ENCODE measurements around the gene MYO1B. TPM values are rescaled to one million over a fixed set of nuclear protein-coding genes. Genes with fewer than 3 reads are reported as not detected.

Gene MYO1B
- polyA plus RNA-seq, 1 donor (not counting 4 experiments of a cell fraction or from before 2014, with no cell fraction given) = 277 TPM

DNA sequence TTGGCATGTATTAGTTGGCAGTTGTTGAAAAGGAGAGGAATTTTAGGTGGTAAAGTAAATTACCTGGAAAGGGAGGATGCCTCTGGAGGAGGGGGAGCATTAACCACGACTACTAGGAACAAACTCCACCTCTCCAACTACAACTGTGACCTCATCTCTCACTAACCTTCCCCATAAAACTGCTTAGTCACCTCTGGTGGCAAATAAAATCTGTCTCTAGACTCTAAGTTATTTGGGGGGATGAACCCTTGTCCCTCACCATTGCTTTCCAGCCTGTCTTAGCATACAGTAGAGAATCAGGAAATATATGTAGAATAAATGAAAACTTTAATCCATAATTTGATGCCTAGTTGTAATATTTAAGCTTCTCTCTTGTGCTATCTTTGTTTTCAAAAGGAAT, 27.6 kb upstream of the MYO1B start:
- Histone ChIP-seq H3K36me3 (ENCODE audit: control insufficient read depth in 2 of 2, extremely low read depth in 1 of 2, insufficient read depth in 2 of 2, low read length in 2 of 2) (no peaks in the 10 kb centered on the region), H3K4me1 (ENCODE audit: control insufficient read depth, extremely low read depth, insufficient read depth, low read length) (peaks cover 44% of the 10 kb centered on the region), H4K20me1 (ENCODE audit: control insufficient read depth, extremely low read depth, insufficient read depth, low read length) (no peaks in the 10 kb centered on the region), H3K27me3 (ENCODE audit: control insufficient read depth, extremely low read depth, insufficient read depth, low read length) (no peaks in the 10 kb centered on the region), H3K79me2 (ENCODE audit: control insufficient read depth, insufficient read depth, low read length) (no peaks in the 10 kb centered on the region), H3K27ac (ENCODE audit: control insufficient read depth, insufficient read depth, low read length) (peak overlapping the region; percentile 75), H3K9me3 (ENCODE audit: control insufficient read depth, low read depth, low read length) (no peaks in the 10 kb centered on the region), H3K9ac (ENCODE audit: control insufficient read depth, extremely low read depth, insufficient read depth, low read length) (peak overlapping the region; percentile 43), H3K9me1 (ENCODE audit: control insufficient read depth, extremely low read depth, insufficient read depth, low read length) (no peaks in the 10 kb centered on the region), H3K4me2 (ENCODE audit: control insufficient read depth, extremely low read depth, insufficient read depth, low read depth, low read length) (peak overlapping the region; percentile 9), H2AFZ (ENCODE audit: control insufficient read depth, low read length) (no peak overlapping the region), H3K4me3 (ENCODE audit: control insufficient read depth in 2 of 3, extremely low read depth in 1 of 3, insufficient read depth in 2 of 3, low read depth in 1 of 3, low read length in 3 of 3) (no peak overlapping the region)
- dilution Hi-C loops (cut with MboI; ENCODE audit: extremely low pct_ligation_motif_present, low sequenced_read_pairs) = no loop called here
- FAIRE-seq (peak; percentile 74), DNase-seq (ENCODE audit: low read depth, low spot score) (no peak)
- TF ChIP-seq EZH2 (IDR thresholded peaks at IDR 0.05; ENCODE audit: low read length) = no peak
- TF ChIP-seq, protein P1, sequence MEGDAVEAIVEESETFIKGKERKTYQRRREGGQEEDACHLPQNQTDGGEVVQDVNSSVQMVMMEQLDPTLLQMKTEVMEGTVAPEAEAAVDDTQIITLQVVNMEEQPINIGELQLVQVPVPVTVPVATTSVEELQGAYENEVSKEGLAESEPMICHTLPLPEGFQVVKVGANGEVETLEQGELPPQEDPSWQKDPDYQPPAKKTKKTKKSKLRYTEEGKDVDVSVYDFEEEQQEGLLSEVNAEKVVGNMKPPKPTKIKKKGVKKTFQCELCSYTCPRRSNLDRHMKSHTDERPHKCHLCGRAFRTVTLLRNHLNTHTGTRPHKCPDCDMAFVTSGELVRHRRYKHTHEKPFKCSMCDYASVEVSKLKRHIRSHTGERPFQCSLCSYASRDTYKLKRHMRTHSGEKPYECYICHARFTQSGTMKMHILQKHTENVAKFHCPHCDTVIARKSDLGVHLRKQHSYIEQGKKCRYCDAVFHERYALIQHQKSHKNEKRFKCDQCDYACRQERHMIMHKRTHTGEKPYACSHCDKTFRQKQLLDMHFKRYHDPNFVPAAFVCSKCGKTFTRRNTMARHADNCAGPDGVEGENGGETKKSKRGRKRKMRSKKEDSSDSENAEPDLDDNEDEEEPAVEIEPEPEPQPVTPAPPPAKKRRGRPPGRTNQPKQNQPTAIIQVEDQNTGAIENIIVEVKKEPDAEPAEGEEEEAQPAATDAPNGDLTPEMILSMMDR (optimal IDR thresholded peaks at IDR 0.05 in 1 of 3, IDR thresholded peaks at IDR 0.05 in 1 of 3, conservative IDR thresholded peaks at IDR 0.05 in 1 of 3; ENCODE audit: extremely low read depth in 1 of 3, insufficient read depth in 2 of 3, low read length in 3 of 3) = no peak

DNA sequence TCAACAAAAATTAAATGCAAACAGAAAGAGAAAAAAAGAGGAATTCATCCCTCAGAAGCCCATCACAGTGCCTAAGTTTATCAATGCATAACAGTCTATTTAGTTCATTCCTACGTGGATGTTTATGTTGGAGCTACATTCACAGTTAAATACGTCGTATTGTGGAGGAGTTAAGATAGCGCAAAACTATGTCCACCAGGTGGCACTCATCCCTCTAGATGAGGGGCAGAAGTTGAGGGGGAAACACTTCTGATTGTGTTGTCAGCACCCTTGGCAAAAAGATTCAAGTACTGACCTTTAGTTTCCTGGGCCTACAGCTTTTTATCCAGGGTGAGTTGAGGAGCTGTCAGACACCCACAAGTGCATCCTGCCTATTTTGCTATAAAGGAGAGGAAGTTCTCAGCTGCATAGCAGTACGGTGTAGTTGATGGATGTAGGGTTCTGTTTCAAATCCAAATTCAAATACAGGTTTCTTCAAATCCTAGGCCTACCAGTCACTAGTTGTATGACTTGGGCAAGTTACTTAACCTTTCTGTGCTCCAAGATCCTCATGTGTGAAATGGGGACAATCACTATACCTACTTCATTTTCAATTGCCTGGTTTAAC, 26.8 kb upstream of the MYO1B start:
- no peaks in the 10 kb centered on the region for H4K20me1 ChIP-seq (ENCODE audit: control insufficient read depth, extremely low read depth, insufficient read depth, low read length)
- dilution Hi-C loops (cut with MboI; ENCODE audit: extremely low pct_ligation_motif_present, low sequenced_read_pairs) = no loop called here
- DNase-seq (ENCODE audit: low read depth, low spot score) (no peak), FAIRE-seq (peak; percentile 82)
- H3K79me2 ChIP-seq (ENCODE audit: control insufficient read depth, insufficient read depth, low read length) = no peaks in the 10 kb centered on the region
- H3K4me2 ChIP-seq (ENCODE audit: control insufficient read depth, extremely low read depth, insufficient read depth, low read depth, low read length) = no peak overlapping the region
- H3K36me3 ChIP-seq (ENCODE audit: control insufficient read depth in 2 of 2, extremely low read depth in 1 of 2, insufficient read depth in 2 of 2, low read length in 2 of 2) = no peaks in the 10 kb centered on the region
- H3K4me3 ChIP-seq (ENCODE audit: control insufficient read depth in 2 of 3, extremely low read depth in 1 of 3, insufficient read depth in 2 of 3, low read depth in 1 of 3, low read length in 3 of 3) = no peak overlapping the region
- no peak for TF ChIP-seq EZH2 (IDR thresholded peaks at IDR 0.05; ENCODE audit: low read length)
- TF ChIP-seq, protein P1 (optimal IDR thresholded peaks at IDR 0.05 in 1 of 3, IDR thresholded peaks at IDR 0.05 in 1 of 3, conservative IDR thresholded peaks at IDR 0.05 in 1 of 3; ENCODE audit: extremely low read depth in 1 of 3, insufficient read depth in 2 of 3, low read length in 3 of 3) = peak; percentile 45 to 82 (median 67)
- H3K9ac ChIP-seq (ENCODE audit: control insufficient read depth, extremely low read depth, insufficient read depth, low read length) = peak overlapping the region; percentile 18
- H2AFZ ChIP-seq (ENCODE audit: control insufficient read depth, low read length) = no peak overlapping the region
- no peaks in the 10 kb centered on the region for H3K9me3 ChIP-seq (ENCODE audit: control insufficient read depth, low read depth, low read length)
- peak overlapping the region; percentile 75 for H3K27ac ChIP-seq (ENCODE audit: control insufficient read depth, insufficient read depth, low read length)
- H3K27me3 ChIP-seq (ENCODE audit: control insufficient read depth, extremely low read depth, insufficient read depth, low read length) = no peaks in the 10 kb centered on the region
- H3K4me1 ChIP-seq (ENCODE audit: control insufficient read depth, extremely low read depth, insufficient read depth, low read length) = peaks cover 49% of the 10 kb centered on the region
- H3K9me1 ChIP-seq (ENCODE audit: control insufficient read depth, extremely low read depth, insufficient read depth, low read length) = no peaks in the 10 kb centered on the region
